GM23338 (cell line): Measurements from ENCODE around the gene IGDCC3. TPM values are rescaled to one million over a fixed set of nuclear protein-coding genes. Genes with fewer than 3 reads are reported as not detected.

Experiments
- ATAC-seq: fragments of 200-7000 bp; cut with Tn5 transposase; 3 replicates; pipeline ENCODE4 v1.9.1; 2020
- DNase-seq: peaks from one replicate; pipeline ENCODE4 v3.0.0-alpha.2; 2015; ENCODE audit warnings: low spot score
- H2AFZ ChIP-seq: fragments of 200-600 bp; sonication (generic); 2 replicates; pipeline ENCODE4 v1.8.0; 2016; ENCODE audit warnings: antibody characterized with exemption, mild to moderate bottlenecking, moderate library complexity
- H3F3A ChIP-seq: fragments of 200-600 bp; sonication (generic); replicated peaks from 2 replicates; pipeline ENCODE4 v1.8.0; 2017; ENCODE audit warnings: antibody characterized with exemption, mixed run types, low read depth
- H3K27ac ChIP-seq: fragments of 200-600 bp; sonication (generic); 2 replicates; pipeline ENCODE4 v1.6.1; 2016; ENCODE audit warnings: low read depth
- H3K27me3 ChIP-seq: fragments of 200-600 bp; sonication (generic); 2 replicates; pipeline ENCODE4 v1.8.0; 2016; ENCODE audit warnings: mild to moderate bottlenecking, mixed run types, moderate library complexity; ENCODE audit not compliant: insufficient read depth
- H3K36me3 ChIP-seq: fragments of 200-600 bp; sonication (generic); 2 replicates; pipeline ENCODE4 v1.8.0; 2016; ENCODE audit warnings: mild to moderate bottlenecking; ENCODE audit not compliant: insufficient read depth
- H3K4me1 ChIP-seq: fragments of 200-600 bp; sonication (generic); 2 replicates; pipeline ENCODE4 v1.8.0; 2016; ENCODE audit warnings: mild to moderate bottlenecking, moderate library complexity; ENCODE audit not compliant: insufficient read depth
- H3K4me2 ChIP-seq: fragments of 200-600 bp; sonication (generic); 2 replicates; pipeline ENCODE4 v1.7.1; 2017; ENCODE audit warnings: mixed run types
- H3K4me3 ChIP-seq: fragments of 200-600 bp; sonication (generic); 2 replicates; pipeline ENCODE4 v1.6.1; 2016; ENCODE audit warnings: mixed run types
- H3K79me2 ChIP-seq: fragments of 200-600 bp; sonication (generic); replicated peaks from 2 replicates; pipeline ENCODE4 v1.8.0; 2017; ENCODE audit warnings: mild to moderate bottlenecking; ENCODE audit not compliant: insufficient read depth
- H3K9me2 ChIP-seq: fragments of 200-600 bp; sonication (generic); 2 replicates; pipeline ENCODE4 v1.8.0; 2017; ENCODE audit not compliant: insufficient read depth
- H4K20me1 ChIP-seq: fragments of 200-600 bp; sonication (generic); replicated peaks from 2 replicates; pipeline ENCODE4 v1.8.0; 2017; ENCODE audit warnings: mild to moderate bottlenecking; ENCODE audit not compliant: insufficient read depth
- H3K27ac Mint-ChIP-seq: 2 replicates; pipeline ENCODE4 v1.8.0; 2020; ENCODE audit warnings: inconsistent platforms, mild to moderate bottlenecking, moderate library complexity, mixed read lengths
- H3K27me3 Mint-ChIP-seq: 3 replicates; pipeline ENCODE4 v1.8.0; 2022; ENCODE audit warnings: low read depth, mild to moderate bottlenecking, moderate library complexity, mixed read lengths, inconsistent platforms; ENCODE audit not compliant: insufficient read depth, poor library complexity
- H3K36me3 Mint-ChIP-seq: 3 replicates; pipeline ENCODE4 v1.8.0; 2021; ENCODE audit warnings: low read depth, mild to moderate bottlenecking, inconsistent platforms, moderate library complexity, mixed read lengths
- H3K4me1 Mint-ChIP-seq: 3 replicates; pipeline ENCODE4 v1.8.0; 2020; ENCODE audit warnings: mild to moderate bottlenecking, inconsistent platforms, mixed read lengths
- H3K4me3 Mint-ChIP-seq: 3 replicates; pipeline ENCODE4 v1.8.0; 2021; ENCODE audit warnings: moderate library complexity, mild to moderate bottlenecking, inconsistent platforms, mixed read lengths
- H3K9me3 Mint-ChIP-seq: 3 replicates; pipeline ENCODE4 v1.8.0; 2020; ENCODE audit warnings: moderate library complexity, mild to moderate bottlenecking, inconsistent platforms, mixed read lengths
- CREB1 ChIP-seq: fragments of 250-450 bp; sonication (Bioruptor Pico); IDR thresholded peaks from 2 replicates; pipeline ENCODE4 v1.5.0; 2020; ENCODE audit warnings: low read depth, mild to moderate bottlenecking, moderate library complexity
- CTCF ChIP-seq, 2 experiments: fragments of 200-600 bp in 1 of 2; sonication (generic) in 1 of 2; conservative IDR thresholded peaks; 2 replicates each; pipeline versions ENCODE4 v1.5.1 to v1.6.1; 2016 to 2017; ENCODE audit warnings: antibody characterized with exemption in 2 of 2, low read depth in 2 of 2, mild to moderate bottlenecking in 2 of 2, moderate library complexity in 1 of 2
- ETS1 ChIP-seq: IDR thresholded peaks from 2 replicates; pipeline ENCODE4 v1.6.1; 2016; ENCODE audit warnings: antibody characterized with exemption
- EZH2 ChIP-seq: fragments of 200-600 bp; sonication (generic); IDR thresholded peaks from one replicate; pipeline ENCODE4 v1.8.0; 2017; ENCODE audit warnings: antibody characterized with exemption, mild to moderate bottlenecking, low read depth; ENCODE audit not compliant: unreplicated experiment
- EZH2phosphoT487 ChIP-seq: fragments of 200-600 bp; sonication (generic); IDR thresholded peaks from one replicate; pipeline ENCODE4 v1.8.1; 2018; ENCODE audit warnings: antibody characterized with exemption; ENCODE audit not compliant: unreplicated experiment
- JUNB ChIP-seq: IDR thresholded peaks from one replicate; pipeline ENCODE4 v1.6.1; 2016; ENCODE audit warnings: antibody characterized with exemption; ENCODE audit not compliant: unreplicated experiment
- POLR2AphosphoS5 ChIP-seq: IDR thresholded peaks from 2 replicates; pipeline ENCODE4 v1.6.1; 2016; ENCODE audit warnings: antibody characterized with exemption, low read depth
- STAT1 ChIP-seq: IDR thresholded peaks from one replicate; pipeline ENCODE4 v1.6.1; 2016; ENCODE audit warnings: antibody characterized with exemption; ENCODE audit not compliant: unreplicated experiment
- ZNF114 ChIP-seq: fragments of 250-450 bp; sonication (Bioruptor Pico); IDR thresholded peaks from 2 replicates; pipeline ENCODE4 v1.5.0; 2020; ENCODE audit warnings: mild to moderate bottlenecking, moderate library complexity
- ZNF331 ChIP-seq: fragments of 250-450 bp; sonication (Bioruptor Pico); IDR thresholded peaks from 2 replicates; pipeline ENCODE4 v1.5.0; 2020; ENCODE audit warnings: low read depth, mild to moderate bottlenecking, moderate library complexity
- ZNF462 ChIP-seq: fragments of 250-450 bp; sonication (Bioruptor Pico); IDR thresholded peaks from 2 replicates; pipeline ENCODE4 v1.5.0; 2020; ENCODE audit warnings: mild to moderate bottlenecking, moderate library complexity
- polyA plus RNA-seq: library from polyadenylated mRNA; unstranded; fragments of >200 nt; fragmentation: Nextera tagmentation; extraction: Ambion mirVana; gene quantifications from 2 replicates; pipeline ENCODE4 v1.2.1, GENCODE V29; 2016
- total RNA-seq: library from RNA; depleted of rRNA; stranded (reverse); fragments of >200 nt; shearing (Covaris generic); gene quantifications from 2 replicates; pipeline ENCODE4 v1.2.3, GENCODE V29; 2014

IGDCC3 gene
- total and polyA plus RNA-seq, 2 experiments from 2014 or later, result 15.3 to 30.7 TPM

DNA sequence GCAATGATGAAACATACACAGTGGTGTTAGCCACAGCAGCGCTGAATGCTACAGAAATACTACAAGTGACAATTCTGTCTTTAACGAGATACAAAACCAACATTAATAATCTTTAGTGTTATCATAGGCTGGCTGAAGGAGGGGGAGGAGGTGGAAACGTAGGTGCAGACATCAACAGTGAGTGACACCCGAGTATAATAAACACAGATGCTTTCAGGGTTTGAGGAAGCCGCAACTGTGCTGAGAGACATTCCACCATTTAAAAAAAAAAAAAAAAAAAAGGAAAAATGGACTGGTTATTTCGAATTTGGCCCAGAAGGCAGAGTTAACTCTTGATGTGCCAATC, 4.3 kb upstream of the IGDCC3 start (continued):
- TF ChIP-seq ETS1 (no peak), POLR2AphosphoS5 (no peak), CTCF (conservative IDR thresholded peaks at IDR 0.05; ENCODE audit: low read depth in 2 of 2) (no peak), CREB1 (CRISPR knock-in tag) (no peak), EZH2 (no peak), ZNF331 (CRISPR knock-in tag) (no peak), ZNF114 (CRISPR knock-in tag) (no peak)

DNA sequence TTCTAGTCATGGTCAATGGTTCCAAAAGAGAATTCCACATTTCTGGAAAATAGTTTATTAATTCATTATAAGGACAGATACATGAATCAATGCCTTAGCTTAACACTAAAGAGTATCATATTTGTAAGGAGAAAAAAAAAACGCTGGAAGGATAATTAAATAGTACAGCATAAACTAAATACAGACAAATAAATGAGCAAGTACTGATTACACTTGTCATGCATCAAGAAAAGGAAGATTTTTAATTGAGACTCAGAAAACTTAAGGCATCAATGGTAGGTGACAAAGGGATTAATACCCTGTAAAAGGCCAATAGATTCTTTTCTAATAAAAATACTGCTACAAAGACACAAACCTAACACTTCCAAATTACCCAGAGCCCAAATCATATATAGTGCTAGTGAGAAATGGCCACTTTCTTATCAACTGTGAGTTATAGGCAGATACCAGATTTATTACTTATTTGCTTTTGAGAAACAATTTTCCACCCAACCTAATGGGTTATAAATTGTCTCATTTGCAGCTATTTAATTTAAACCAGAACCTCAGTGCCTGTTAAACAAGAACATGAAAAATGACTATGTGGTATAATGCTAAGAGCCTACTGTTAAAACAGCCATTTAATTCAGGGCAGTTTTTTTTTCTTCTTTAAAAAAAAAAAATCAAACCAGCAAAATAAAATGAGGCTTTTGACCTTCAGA, 3.8 kb upstream of the IGDCC3 start:
- H3K27me3 Mint-ChIP-seq, result peaks cover 25% of the 10 kb centered on the region
- no peak overlapping the region for H2AFZ ChIP-seq
- no peak for ATAC-seq
- TF ChIP-seq ZNF331 (CRISPR knock-in tag), result no peak
- no peak for TF ChIP-seq CTCF (conservative IDR thresholded peaks at IDR 0.05; ENCODE audit: low read depth in 2 of 2)
- no peak for TF ChIP-seq ZNF114 (CRISPR knock-in tag)
- no peak for TF ChIP-seq ZNF462 (CRISPR knock-in tag)
- no peak for TF ChIP-seq JUNB
- no peak for TF ChIP-seq EZH2phosphoT487
- no peak for TF ChIP-seq EZH2
- no peak for TF ChIP-seq CREB1 (CRISPR knock-in tag)
- TF ChIP-seq STAT1, result no peak

More for the DNA sequence above, 3.8 kb upstream of the IGDCC3 start:
- Histone ChIP-seq H3K9me2 (no peaks in the 10 kb centered on the region), H3K79me2 (no peaks in the 10 kb centered on the region), H3K36me3 (no peaks in the 10 kb centered on the region), H3K27me3 (peaks cover 32% of the 10 kb centered on the region), H3F3A (peaks cover 17% of the 10 kb centered on the region; the same call in 1 of the 2 replicates), H3K4me3 (no peak overlapping the region), H3K27ac (no peak overlapping the region), H4K20me1 (no peaks in the 10 kb centered on the region), H3K4me2 (no peak overlapping the region), H3K4me1 (peaks cover 26% of the 10 kb centered on the region)
- Mint-ChIP-seq H3K4me3 (no peak overlapping the region; the same call in 2 of the 3 replicates), H3K27ac (no peak overlapping the region), H3K9me3 (no peaks in the 10 kb centered on the region; the same call in 2 of the 3 replicates), H3K4me1 (peaks cover 38% of the 10 kb centered on the region), H3K36me3 (peaks cover 19% of the 10 kb centered on the region)
- DNase-seq, result no peak
